ENCODE results near the gene CNNM4. TPM values are rescaled to one million over a fixed set of nuclear protein-coding genes. Genes with fewer than 3 reads are reported as not detected.

The CNNM4 gene
- total and polyA plus RNA-seq, 4 donors: 0.82 to 2.3 (median 2.1) TPM

DNA sequence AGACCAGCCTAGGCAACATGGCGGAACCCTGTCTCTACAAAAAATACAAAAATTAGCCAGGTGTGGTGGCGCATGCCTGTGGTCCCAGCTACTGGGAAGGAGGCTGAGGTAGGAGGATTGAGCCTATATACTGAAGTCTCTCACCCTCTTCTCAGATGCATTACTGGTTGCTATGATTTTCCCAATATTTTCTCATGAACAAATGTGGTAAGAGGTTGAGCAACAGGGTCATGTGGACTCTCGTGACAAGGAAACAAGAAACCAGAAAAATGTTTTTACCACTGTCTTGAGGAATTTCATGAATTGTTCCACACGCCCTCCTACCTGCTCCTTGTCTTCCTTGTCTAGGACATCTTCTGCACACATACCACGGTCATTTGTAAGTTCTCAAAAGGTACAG lies 33.3 kb upstream of the CNNM4 start (continued):
- TF ChIP-seq, protein P1, sequence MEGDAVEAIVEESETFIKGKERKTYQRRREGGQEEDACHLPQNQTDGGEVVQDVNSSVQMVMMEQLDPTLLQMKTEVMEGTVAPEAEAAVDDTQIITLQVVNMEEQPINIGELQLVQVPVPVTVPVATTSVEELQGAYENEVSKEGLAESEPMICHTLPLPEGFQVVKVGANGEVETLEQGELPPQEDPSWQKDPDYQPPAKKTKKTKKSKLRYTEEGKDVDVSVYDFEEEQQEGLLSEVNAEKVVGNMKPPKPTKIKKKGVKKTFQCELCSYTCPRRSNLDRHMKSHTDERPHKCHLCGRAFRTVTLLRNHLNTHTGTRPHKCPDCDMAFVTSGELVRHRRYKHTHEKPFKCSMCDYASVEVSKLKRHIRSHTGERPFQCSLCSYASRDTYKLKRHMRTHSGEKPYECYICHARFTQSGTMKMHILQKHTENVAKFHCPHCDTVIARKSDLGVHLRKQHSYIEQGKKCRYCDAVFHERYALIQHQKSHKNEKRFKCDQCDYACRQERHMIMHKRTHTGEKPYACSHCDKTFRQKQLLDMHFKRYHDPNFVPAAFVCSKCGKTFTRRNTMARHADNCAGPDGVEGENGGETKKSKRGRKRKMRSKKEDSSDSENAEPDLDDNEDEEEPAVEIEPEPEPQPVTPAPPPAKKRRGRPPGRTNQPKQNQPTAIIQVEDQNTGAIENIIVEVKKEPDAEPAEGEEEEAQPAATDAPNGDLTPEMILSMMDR (IDR thresholded peaks at IDR 0.05; ENCODE audit: low read depth, low read length, missing input control): no peak

DNA sequence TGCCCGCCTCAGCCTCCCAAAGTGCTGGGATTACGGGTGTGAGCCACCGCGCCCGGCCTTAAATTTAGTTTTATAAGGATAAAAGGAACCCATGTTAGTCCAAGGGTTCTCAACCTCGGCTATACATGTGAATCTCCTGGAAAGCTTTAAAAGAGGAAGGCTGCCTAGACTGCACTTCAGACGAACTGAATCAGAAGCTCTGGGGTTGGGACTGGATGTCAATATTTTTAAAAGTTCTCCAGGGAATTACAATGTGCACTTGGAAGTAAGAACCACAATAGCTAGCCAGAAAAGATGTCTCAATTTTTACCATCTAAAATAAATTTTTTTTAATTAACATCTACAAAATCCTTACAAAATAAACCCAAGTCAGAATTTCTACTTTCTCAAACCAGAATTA lies 31.0 kb upstream of the CNNM4 start:
- Histone ChIP-seq H3K9me3 (ENCODE audit: control insufficient read depth in 4 of 4, low read length in 3 of 4) (no peaks in the 10 kb centered on the region), H3K4me1 (ENCODE audit: control insufficient read depth in 4 of 4, insufficient read depth in 4 of 4, low read length in 3 of 4) (no peaks in the 10 kb centered on the region), H3K27me3 (ENCODE audit: control insufficient read depth in 4 of 4, insufficient read depth in 4 of 4, low read length in 3 of 4) (no peaks in the 10 kb centered on the region), H3K9ac (ENCODE audit: low read depth in 1 of 2, low read length in 2 of 2) (no peak overlapping the region), H3K36me3 (ENCODE audit: control insufficient read depth in 4 of 4, insufficient read depth in 3 of 4, low read depth in 1 of 4, low read length in 3 of 4) (peaks cover 14 to 53% (median 37%) of the 10 kb centered on the region in 4 donors), H3K4me3 (ENCODE audit: low read depth in 1 of 3, low read length in 3 of 3) (no peak overlapping the region), H3K27ac (ENCODE audit: low read depth in 1 of 2, low read length in 2 of 2) (no peak overlapping the region)
- 95% methylated on average over 7 of the region's 7 CpGs for WGBS
- TF ChIP-seq RXRA (IDR thresholded peaks at IDR 0.05) (no peak), JUND (IDR thresholded peaks at IDR 0.05) (no peak), HNF4G (IDR thresholded peaks at IDR 0.05) (no peak), TAF1 (conservative IDR thresholded peaks at IDR 0.05) (no peak), NR2F2 (IDR thresholded peaks at IDR 0.05) (no peak), HNF4A (conservative IDR thresholded peaks at IDR 0.05) (no peak), FOXA2 (IDR thresholded peaks at IDR 0.05) (no peak), GABPA (IDR thresholded peaks at IDR 0.05 in 1 of 2, conservative IDR thresholded peaks at IDR 0.05 in 1 of 2) (no peak), EGR1 (IDR thresholded peaks at IDR 0.05; ENCODE audit: low read depth in 2 of 2) (no peak), YY1 (IDR thresholded peaks at IDR 0.05) (no peak), SP1 (IDR thresholded peaks at IDR 0.05) (no peak), FOXA1 (IDR thresholded peaks at IDR 0.05) (no peak), RAD21 (IDR thresholded peaks at IDR 0.05) (no peak)
- TF ChIP-seq, protein P2, sequence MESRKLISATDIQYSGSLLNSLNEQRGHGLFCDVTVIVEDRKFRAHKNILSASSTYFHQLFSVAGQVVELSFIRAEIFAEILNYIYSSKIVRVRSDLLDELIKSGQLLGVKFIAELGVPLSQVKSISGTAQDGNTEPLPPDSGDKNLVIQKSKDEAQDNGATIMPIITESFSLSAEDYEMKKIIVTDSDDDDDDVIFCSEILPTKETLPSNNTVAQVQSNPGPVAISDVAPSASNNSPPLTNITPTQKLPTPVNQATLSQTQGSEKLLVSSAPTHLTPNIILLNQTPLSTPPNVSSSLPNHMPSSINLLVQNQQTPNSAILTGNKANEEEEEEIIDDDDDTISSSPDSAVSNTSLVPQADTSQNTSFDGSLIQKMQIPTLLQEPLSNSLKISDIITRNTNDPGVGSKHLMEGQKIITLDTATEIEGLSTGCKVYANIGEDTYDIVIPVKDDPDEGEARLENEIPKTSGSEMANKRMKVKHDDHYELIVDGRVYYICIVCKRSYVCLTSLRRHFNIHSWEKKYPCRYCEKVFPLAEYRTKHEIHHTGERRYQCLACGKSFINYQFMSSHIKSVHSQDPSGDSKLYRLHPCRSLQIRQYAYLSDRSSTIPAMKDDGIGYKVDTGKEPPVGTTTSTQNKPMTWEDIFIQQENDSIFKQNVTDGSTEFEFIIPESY (IDR thresholded peaks at IDR 0.05): no peak
- TF ChIP-seq, protein P1 (IDR thresholded peaks at IDR 0.05; ENCODE audit: low read depth, low read length, missing input control): no peak
- TF ChIP-seq, protein P3, sequence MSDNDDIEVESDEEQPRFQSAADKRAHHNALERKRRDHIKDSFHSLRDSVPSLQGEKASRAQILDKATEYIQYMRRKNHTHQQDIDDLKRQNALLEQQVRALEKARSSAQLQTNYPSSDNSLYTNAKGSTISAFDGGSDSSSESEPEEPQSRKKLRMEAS (IDR thresholded peaks at IDR 0.05): no peak
- TF ChIP-seq, protein P4, sequence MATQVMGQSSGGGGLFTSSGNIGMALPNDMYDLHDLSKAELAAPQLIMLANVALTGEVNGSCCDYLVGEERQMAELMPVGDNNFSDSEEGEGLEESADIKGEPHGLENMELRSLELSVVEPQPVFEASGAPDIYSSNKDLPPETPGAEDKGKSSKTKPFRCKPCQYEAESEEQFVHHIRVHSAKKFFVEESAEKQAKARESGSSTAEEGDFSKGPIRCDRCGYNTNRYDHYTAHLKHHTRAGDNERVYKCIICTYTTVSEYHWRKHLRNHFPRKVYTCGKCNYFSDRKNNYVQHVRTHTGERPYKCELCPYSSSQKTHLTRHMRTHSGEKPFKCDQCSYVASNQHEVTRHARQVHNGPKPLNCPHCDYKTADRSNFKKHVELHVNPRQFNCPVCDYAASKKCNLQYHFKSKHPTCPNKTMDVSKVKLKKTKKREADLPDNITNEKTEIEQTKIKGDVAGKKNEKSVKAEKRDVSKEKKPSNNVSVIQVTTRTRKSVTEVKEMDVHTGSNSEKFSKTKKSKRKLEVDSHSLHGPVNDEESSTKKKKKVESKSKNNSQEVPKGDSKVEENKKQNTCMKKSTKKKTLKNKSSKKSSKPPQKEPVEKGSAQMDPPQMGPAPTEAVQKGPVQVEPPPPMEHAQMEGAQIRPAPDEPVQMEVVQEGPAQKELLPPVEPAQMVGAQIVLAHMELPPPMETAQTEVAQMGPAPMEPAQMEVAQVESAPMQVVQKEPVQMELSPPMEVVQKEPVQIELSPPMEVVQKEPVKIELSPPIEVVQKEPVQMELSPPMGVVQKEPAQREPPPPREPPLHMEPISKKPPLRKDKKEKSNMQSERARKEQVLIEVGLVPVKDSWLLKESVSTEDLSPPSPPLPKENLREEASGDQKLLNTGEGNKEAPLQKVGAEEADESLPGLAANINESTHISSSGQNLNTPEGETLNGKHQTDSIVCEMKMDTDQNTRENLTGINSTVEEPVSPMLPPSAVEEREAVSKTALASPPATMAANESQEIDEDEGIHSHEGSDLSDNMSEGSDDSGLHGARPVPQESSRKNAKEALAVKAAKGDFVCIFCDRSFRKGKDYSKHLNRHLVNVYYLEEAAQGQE (IDR thresholded peaks at IDR 0.05): no peak
- TF ChIP-seq, protein P5, sequence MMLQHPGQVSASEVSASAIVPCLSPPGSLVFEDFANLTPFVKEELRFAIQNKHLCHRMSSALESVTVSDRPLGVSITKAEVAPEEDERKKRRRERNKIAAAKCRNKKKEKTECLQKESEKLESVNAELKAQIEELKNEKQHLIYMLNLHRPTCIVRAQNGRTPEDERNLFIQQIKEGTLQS (IDR thresholded peaks at IDR 0.05): no peak
- DNase-seq (ENCODE audit: low spot score): no peak
